COR-L47 (cell line): ENCODE measurements around the gene AFF3.

Experiments used
- DNase-seq: peaks from one replicate; lab custom pipeline; 2025; lab: John Stamatoyannopoulos, UW

AFF3 gene

GRCh38 chr2:99857867-99858444 lies 284.4 kb downstream of the AFF3 start:
- no peak for DNase-seq

- no peak for DNase-seq
Measured at GRCh38 chr2:99857372-99857771, 285.0 kb downstream of the AFF3 start.

- DNase-seq = no peak
Measured at GRCh38 chr2:99856119-99856518, 286.3 kb downstream of the AFF3 start.

GRCh38 chr2:99854236-99854852 lies 288.0 kb downstream of the AFF3 start:
- no peak for DNase-seq

- no peak for DNase-seq
Measured at GRCh38 chr2:99852956-99853355, 289.4 kb downstream of the AFF3 start.

GRCh38 chr2:99852376-99852934 lies 289.9 kb downstream of the AFF3 start:
- DNase-seq = no peak

GRCh38 chr2:99851811-99852210 lies 290.6 kb downstream of the AFF3 start:
- DNase-seq = no peak

GRCh38 chr2:99851089-99851488 lies 291.3 kb downstream of the AFF3 start:
- DNase-seq = no peak

- DNase-seq = no peak
Measured at GRCh38 chr2:99850084-99850710, 292.2 kb downstream of the AFF3 start.

- DNase-seq = no peak
Measured at GRCh38 chr2:99846462-99847107, 295.8 kb downstream of the AFF3 start.

GRCh38 chr2:99845296-99845695 lies 297.1 kb downstream of the AFF3 start:
- DNase-seq = no peak

GRCh38 chr2:99842451-99842850 lies 299.9 kb downstream of the AFF3 start:
- DNase-seq = no peak

GRCh38 chr2:99841749-99842148 lies 300.6 kb downstream of the AFF3 start:
- no peak for DNase-seq

- no peak for DNase-seq
Measured at GRCh38 chr2:99840831-99841230, 301.6 kb downstream of the AFF3 start.

- no peak for DNase-seq
Measured at GRCh38 chr2:99836690-99837605, 305.4 kb downstream of the AFF3 start.

- no peak for DNase-seq
Measured at GRCh38 chr2:99834426-99834825, 308.0 kb downstream of the AFF3 start.

- DNase-seq = no peak
Measured at GRCh38 chr2:99833586-99834201, 308.7 kb downstream of the AFF3 start.

- DNase-seq = no peak
Measured at GRCh38 chr2:99832926-99833325, 309.5 kb downstream of the AFF3 start.

- no peak for DNase-seq
Measured at GRCh38 chr2:99831772-99832171, 310.6 kb downstream of the AFF3 start.

GRCh38 chr2:99827296-99827999 lies 314.9 kb downstream of the AFF3 start:
- DNase-seq = no peak

GRCh38 chr2:99825630-99826029 lies 316.8 kb downstream of the AFF3 start:
- DNase-seq = no peak
